Osteocyte (in vitro differentiated cells): ENCODE data around the gene NEIL3. TPM values are rescaled to one million over a fixed set of nuclear protein-coding genes. Genes with fewer than 3 reads are reported as not detected.

ENCODE experiments used
- DNase-seq: peaks from one replicate; pipeline ENCODE4 v3.0.0; 2021; ENCODE audit warnings: mixed read lengths; ENCODE audit not compliant: unreplicated experiment; ENCODE audit errors: extremely low spot score
- H3K27ac Mint-ChIP-seq: one replicate; pipeline ENCODE4 v1.8.0; 2021; ENCODE audit warnings: mild to moderate bottlenecking, mixed read lengths; ENCODE audit not compliant: unreplicated experiment
- H3K27me3 Mint-ChIP-seq: one replicate; pipeline ENCODE4 v1.8.0; 2021; ENCODE audit warnings: mixed read lengths; ENCODE audit not compliant: unreplicated experiment
- H3K36me3 Mint-ChIP-seq: one replicate; pipeline ENCODE4 v1.8.0; 2021; ENCODE audit warnings: mixed read lengths; ENCODE audit not compliant: unreplicated experiment
- H3K4me1 Mint-ChIP-seq: one replicate; pipeline ENCODE4 v1.8.0; 2021; ENCODE audit warnings: mixed read lengths; ENCODE audit not compliant: unreplicated experiment
- H3K4me3 Mint-ChIP-seq: one replicate; pipeline ENCODE4 v1.8.0; 2021; ENCODE audit warnings: mild to moderate bottlenecking, moderate library complexity, mixed read lengths; ENCODE audit not compliant: unreplicated experiment
- H3K9me3 Mint-ChIP-seq: one replicate; pipeline ENCODE4 v1.8.0; 2021; ENCODE audit warnings: mixed read lengths; ENCODE audit not compliant: unreplicated experiment
- total RNA-seq: library from RNA; stranded (reverse); gene quantifications from 2 replicates; pipeline ENCODE4 v1.2.1, GENCODE V29; 2021
- TF ChIP-seq, protein P1 (sequence below): fragments of 200-600 bp; sonication (generic); IDR thresholded peaks from 2 replicates; pipeline ENCODE4 v1.5.0; 2021; ENCODE audit warnings: antibody characterized with exemption, mild to moderate bottlenecking, moderate library complexity

The NEIL3 gene
- total RNA-seq, 1 donor from 2014 or later: 2.3 TPM

DNA sequence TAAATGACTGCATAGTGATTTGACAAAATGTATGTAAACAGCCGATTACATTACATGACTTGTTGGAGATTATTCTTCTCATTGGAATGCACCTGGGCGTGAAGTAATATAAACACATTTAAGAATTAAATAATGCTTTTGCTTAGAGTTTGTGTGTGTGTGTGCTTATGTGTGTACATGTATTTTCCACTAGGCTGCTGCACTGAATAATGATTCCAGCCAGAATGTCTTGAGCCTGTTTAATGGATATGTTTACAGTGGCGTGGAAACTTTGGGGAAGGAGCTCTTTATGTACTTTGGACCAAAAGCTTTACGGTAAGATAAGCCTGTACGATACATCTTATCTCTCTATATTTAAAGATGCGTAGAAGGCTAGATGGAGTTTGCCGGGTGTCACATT is 12.6 kb downstream of the NEIL3 start:
- H3K27me3 Mint-ChIP-seq: no peaks in the 10 kb centered on the region
- H3K27ac Mint-ChIP-seq: peak overlapping the region; percentile 35
- H3K4me1 Mint-ChIP-seq: peaks cover 14% of the 10 kb centered on the region
- no peaks in the 10 kb centered on the region for H3K9me3 Mint-ChIP-seq
- no peak overlapping the region for H3K4me3 Mint-ChIP-seq
- H3K36me3 Mint-ChIP-seq: peaks cover 2% of the 10 kb centered on the region
- TF ChIP-seq, protein P1, sequence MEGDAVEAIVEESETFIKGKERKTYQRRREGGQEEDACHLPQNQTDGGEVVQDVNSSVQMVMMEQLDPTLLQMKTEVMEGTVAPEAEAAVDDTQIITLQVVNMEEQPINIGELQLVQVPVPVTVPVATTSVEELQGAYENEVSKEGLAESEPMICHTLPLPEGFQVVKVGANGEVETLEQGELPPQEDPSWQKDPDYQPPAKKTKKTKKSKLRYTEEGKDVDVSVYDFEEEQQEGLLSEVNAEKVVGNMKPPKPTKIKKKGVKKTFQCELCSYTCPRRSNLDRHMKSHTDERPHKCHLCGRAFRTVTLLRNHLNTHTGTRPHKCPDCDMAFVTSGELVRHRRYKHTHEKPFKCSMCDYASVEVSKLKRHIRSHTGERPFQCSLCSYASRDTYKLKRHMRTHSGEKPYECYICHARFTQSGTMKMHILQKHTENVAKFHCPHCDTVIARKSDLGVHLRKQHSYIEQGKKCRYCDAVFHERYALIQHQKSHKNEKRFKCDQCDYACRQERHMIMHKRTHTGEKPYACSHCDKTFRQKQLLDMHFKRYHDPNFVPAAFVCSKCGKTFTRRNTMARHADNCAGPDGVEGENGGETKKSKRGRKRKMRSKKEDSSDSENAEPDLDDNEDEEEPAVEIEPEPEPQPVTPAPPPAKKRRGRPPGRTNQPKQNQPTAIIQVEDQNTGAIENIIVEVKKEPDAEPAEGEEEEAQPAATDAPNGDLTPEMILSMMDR: no peak
- no peak for DNase-seq

DNA sequence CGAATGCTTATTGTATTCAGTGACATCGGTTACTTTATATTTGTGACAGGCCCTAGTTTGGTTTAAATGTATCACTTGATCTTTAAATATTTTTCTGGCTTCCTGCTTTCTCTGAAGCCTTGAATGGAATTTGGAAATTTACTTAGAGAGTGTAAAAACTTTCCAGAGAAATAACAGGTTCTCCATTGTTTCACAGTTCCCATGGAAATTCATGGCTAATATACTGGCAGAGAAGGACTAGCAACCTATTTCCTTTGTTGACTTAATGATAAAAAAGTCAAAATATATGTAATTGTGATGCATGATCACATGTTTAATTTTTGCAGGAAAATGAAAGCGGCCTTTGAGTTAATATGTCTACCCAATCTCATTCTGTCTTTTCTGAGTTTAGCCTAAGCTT is 13.2 kb downstream of the NEIL3 start:
- Mint-ChIP-seq H3K4me3 (no peak overlapping the region), H3K4me1 (peaks cover 15% of the 10 kb centered on the region), H3K27me3 (no peaks in the 10 kb centered on the region), H3K9me3 (no peaks in the 10 kb centered on the region), H3K36me3 (peaks cover 2% of the 10 kb centered on the region), H3K27ac (peak overlapping the region; percentile 35)
- no peak for DNase-seq
- TF ChIP-seq, protein P1: no peak

DNA sequence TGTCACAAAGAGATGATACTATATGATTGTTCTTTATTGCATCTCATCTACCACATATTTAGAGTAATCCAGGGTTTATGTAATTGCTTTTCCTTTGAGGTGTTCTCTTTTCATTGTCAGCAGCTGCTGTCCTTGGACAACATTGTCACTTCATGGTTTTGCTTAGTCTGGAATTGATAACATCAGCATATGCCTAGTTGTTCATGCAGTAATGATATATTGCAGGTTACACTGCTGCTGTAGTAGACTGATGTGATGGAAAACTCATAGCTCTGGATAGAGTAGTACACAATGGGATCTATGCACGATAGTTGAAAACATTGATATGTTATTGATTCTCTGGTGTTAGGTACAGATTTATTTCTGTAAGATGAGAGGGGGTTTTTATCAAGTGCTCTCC is 13.7 kb downstream of the NEIL3 start:
- H3K36me3 Mint-ChIP-seq: peaks cover 6% of the 10 kb centered on the region
- no peak overlapping the region for H3K4me3 Mint-ChIP-seq
- no peak for DNase-seq
- no peaks in the 10 kb centered on the region for H3K27me3 Mint-ChIP-seq
- no peak overlapping the region for H3K27ac Mint-ChIP-seq
- H3K4me1 Mint-ChIP-seq: peaks cover 19% of the 10 kb centered on the region
- TF ChIP-seq, protein P1: no peak
- no peaks in the 10 kb centered on the region for H3K9me3 Mint-ChIP-seq

DNA sequence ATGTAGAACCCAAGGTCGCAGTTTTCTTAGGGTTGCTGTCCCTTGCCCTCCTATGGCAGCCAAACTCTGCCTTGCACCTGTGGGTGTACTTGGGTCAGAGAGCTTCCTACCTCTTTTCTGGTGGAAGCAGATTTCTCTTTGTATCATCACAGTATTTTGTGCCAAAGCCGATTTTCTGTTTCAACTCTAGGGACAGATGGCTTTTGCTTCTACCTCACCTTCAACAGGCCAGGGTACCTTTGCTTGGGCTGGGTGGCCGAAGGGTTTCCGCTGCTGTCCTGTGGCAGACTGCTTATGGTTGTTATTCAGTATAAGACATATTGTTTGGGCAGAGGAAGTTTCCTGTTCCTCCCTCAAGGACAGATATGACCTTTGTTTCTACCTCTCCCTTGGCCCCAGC is 22.4 kb downstream of the NEIL3 start:
- Mint-ChIP-seq H3K27ac (no peak overlapping the region), H3K36me3 (peaks cover 6% of the 10 kb centered on the region), H3K27me3 (no peaks in the 10 kb centered on the region), H3K4me1 (peaks cover 9% of the 10 kb centered on the region), H3K4me3 (no peak overlapping the region), H3K9me3 (no peaks in the 10 kb centered on the region)
- TF ChIP-seq, protein P1: no peak
- no peak for DNase-seq

DNA sequence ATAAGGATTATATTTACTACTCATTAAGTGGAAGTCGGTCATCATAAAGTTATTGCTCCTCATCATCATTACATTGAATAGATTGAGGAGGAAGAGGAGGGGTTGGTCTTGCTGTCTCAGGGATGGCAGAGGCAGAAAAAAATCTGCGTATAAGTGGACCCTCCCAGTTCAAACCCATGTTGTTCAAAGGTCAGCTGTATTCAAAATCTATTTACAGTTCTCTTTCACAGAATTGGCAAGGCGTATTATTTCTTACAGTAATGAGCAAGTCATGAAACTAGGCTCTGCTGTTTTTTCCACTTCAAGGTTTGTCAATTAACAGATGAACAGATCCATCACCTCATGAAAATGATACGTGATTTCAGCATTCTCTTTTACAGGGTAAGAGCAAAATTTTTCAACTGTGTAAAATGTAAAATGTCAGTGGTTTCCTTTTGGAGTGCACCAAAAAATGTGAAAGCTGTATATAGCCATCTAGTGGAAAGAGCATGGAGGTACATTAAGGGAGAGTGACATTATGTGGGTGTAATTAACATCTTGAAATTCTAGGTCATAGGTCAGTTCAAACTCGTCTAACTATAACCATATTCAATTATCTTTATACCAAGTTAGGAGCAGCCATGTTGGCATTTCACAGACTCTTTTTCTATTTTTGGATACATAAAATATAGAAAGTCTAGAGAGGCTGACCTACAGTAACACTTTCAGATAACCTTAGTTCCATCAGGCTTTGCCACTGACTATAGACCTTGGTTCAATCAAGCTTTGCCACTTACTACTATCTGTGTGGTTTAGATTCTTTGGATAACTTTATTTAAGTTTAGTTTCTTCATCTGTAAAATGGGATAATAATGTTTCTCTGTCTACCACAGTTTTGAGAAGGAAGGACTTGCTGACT is 30.1 kb downstream of the NEIL3 start:
- DNase-seq: no peak
- no peak overlapping the region for H3K4me3 Mint-ChIP-seq
- TF ChIP-seq, protein P1: peak; percentile 82
- no peak overlapping the region for H3K27ac Mint-ChIP-seq
- no peaks in the 10 kb centered on the region for H3K36me3 Mint-ChIP-seq
- H3K9me3 Mint-ChIP-seq: no peaks in the 10 kb centered on the region
- no peaks in the 10 kb centered on the region for H3K27me3 Mint-ChIP-seq
- peaks cover 4% of the 10 kb centered on the region for H3K4me1 Mint-ChIP-seq
